ENCODE measurements around the gene SRSF9.
"Not testable (repeated sequence)": the region's sequence is repeated elsewhere in the genome, so short reads cannot be mapped to it uniquely, and the experiment has no call there.

Gene SRSF9

DNA sequence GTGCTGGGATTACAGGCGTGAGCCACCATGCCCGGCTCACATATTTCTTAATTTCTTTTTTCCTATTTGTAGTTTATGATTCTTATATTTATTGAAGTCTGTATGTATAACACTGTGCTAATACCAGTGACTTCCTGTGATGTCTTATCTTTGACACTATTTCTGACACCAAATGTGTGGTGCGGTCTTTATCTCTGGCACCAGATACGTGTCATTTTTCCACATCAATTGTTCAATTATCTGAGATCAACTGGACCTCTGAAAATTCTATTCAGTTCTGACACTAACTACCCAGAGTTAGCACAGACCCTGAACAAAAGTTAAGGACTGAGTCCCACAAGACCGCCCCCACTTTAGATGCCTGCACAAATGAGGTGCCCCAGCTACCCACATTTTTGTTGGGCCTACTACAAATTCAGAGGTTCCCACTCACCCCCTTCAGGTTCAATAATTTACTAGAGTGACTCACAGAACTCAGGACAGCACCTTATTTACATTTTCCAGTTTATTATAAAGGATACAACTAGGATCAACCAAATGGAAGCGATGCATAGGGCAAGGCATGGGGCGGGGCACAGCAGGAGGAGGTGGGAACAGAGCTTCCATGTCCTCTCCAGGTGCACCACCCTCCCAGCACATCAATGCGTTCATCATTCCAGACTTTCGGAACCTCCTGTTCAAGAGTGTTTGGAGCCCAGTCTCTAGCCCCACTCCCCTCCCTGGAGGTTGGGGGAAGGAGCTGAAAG is 11.6 kb upstream of the SRSF9 start:
- no peak for DNase-seq

GRCh38 chr12:120480211-120480610 is 10.7 kb upstream of the SRSF9 start:
- no peak for DNase-seq

DNA sequence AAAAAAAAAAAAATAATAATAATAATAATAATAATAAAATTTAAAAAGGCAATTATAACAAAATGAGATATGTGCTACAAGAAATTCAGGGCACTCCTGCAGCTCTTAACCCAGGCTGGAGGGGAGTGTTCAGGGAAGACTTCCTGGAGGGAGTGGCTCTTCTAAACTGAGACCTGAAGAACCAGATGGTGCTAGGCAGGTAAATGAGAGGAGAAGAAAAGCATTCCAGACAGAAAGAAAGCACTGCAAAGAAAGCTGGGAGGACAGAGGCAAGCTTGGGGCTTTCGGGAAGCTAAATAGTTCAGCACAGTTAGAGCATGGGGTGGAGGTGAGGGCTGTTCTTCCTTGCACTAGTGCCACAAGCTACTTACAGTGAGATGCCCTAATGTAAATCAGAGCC is 9.9 kb upstream of the SRSF9 start:
- DNase-seq = no peak

DNA sequence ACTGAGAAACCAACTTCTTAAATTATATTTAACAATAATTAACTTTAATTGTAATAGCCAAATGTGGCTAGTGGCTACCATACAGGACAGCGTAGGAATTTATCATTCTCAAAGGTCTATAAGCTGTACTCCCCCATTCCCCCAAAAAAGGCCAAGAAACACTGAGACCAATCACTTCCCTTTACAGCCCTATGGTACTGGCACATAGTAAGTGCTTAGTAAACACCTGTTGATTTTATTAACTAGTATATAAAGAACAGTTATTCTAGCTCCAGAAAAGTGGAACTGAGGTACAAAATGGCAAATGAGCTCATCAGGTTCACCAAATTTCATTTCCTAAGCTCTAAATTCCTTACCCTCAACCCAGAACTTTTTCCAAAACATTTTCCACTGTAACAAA is 6.1 kb upstream of the SRSF9 start:
- no peak for DNase-seq

GRCh38 chr12:120474616-120474960 is 5.0 kb upstream of the SRSF9 start:
- DNase-seq = no peak

- no peak for DNase-seq
These were observed 4.5 kb upstream of the SRSF9 start for GRCh38 chr12:120473807-120474615.

DNA sequence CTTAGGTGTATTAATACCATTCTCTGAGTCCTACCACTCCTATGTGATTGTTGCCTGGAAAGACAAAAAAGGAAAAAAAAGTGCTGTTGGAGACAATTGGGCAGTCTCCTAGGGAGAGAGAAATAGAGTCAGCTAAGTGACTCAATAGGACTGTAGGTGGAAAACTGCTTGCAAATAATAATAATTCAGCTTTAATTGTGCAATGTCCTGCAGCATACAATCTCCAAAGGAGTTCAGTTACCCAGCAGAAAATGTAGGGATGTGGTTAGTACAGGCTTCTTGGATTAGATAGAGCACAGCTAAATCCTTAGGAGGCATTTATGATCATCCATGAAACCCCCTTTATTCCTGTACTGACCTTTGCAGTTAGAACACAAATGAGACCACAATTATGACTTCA is 3.0 kb upstream of the SRSF9 start:
- no peak for DNase-seq

DNA sequence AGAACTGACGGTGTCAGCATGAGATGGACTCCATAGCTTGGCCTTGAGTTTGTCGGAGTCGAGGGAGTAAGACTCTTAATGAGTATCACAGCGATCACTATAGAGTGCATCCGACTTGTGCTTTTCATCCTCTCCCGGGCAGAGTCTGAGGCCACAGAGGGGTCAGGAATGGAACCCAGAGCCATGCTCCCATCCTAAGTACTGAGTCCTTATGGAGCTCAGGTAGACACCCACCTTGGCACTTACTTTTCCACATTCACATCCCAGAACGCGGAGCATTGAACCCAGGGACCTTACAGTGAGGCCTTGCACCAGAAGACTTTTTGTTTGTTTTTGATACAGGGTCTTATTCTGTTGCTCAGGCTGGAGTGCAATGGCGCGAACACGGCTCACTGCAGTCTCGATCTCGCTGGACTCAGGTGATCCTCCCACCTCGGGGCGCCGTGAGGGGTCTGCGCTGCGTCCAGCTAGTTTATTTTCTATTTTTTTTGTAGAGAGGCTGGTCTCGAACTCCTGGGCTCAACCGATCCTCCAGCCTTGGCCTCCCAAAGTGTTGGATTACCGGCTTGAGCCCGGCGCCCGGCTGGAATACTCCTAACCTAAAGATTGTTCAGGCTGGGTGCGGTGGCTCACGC is 719 bp upstream of the SRSF9 start:
- peak; percentile 42 for DNase-seq

- DNase-seq = peak; percentile 39
These were observed 613 bp downstream of the SRSF9 start for GRCh38 chr12:120468821-120469449.

- DNase-seq = peak; percentile 43
These were observed 1.2 kb downstream of the SRSF9 start for GRCh38 chr12:120468325-120468820.

DNA sequence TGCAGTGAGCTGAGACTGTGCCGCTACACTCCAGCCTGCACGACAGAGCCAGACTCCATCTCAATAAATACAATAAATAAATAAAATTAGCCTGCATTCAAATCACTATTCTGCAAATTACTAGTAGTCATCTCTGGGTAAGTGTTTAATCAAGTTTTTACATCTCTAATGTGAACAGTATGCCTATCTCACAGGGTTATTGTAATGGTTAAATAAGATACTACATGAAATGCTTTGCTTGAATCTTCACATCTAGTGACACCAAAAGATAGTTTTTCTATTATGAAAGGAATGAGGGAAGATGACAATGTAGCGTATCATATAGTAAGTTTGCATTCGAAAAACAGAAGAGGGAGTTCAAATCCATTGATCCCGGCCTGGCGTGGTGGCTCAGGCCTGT is 2.1 kb downstream of the SRSF9 start:
- no peak for DNase-seq

DNA sequence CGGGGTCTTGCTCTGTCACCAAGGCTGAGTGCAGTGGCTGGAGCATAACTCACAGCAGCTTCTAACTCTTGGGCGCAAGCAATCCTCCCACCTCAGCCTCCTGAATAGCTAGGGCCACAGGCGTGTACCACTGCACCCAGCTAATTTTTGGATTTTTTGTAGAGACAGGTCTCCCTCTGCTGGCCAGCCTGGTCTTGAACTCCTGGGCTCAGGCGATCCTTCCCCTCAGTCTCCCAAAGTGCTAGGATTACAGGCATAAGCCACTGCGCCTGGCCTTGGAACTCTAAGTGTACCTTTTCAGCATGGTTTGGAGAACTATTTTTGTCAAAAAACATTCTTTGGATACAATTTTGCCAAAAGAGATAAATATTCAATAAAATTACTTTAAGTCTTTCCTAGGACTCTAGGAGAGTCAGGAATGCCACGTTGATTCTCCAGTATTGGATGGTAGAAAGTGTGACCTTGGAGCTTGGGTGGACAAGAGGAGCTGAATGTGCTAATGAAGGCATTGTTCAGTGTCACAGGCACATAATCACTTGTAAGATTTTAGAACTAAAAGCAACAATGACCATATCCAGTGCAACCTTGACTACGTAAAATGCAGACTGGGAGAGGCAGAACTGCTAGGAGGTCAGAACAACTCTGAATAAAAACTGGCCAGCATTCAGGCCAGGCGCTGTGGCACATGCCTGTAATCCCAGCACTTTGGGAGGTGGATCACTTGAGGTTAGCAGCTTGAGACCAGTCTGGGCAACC is 2.8 kb downstream of the SRSF9 start:
- peak; percentile 9 for DNase-seq

GRCh38 chr12:120465756-120466155 is 3.8 kb downstream of the SRSF9 start:
- no peak for DNase-seq

GRCh38 chr12:120463712-120464111 is 5.8 kb downstream of the SRSF9 start:
- DNase-seq = no peak

GRCh38 chr12:120462099-120462640 is 7.4 kb downstream of the SRSF9 start:
- DNase-seq = no peak

- no peak for DNase-seq
These were observed 9.4 kb downstream of the SRSF9 start for GRCh38 chr12:120460157-120460556.

GRCh38 chr12:120457133-120457532 is 12.4 kb downstream of the SRSF9 start:
- no peak for DNase-seq

DNA sequence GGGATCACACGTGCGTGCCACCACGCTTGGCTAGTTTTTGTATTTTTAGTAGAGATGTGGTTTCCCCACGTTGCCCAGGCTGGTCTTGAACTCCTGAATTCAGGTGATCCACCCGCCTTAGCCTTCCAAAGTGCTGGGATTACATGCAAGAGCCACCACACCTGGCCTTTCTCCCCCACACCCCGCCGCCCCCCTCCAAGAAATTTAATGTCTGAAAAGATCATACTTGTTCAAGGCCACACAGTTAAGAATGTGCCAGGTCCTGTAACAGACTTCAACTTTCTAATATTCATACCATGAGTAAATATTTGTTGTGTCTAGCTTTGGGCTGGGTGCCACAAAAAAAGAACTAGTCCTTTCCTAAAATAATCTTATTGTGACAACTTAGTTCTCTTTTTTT is 14.2 kb downstream of the SRSF9 start:
- DNase-seq = no peak

DNA sequence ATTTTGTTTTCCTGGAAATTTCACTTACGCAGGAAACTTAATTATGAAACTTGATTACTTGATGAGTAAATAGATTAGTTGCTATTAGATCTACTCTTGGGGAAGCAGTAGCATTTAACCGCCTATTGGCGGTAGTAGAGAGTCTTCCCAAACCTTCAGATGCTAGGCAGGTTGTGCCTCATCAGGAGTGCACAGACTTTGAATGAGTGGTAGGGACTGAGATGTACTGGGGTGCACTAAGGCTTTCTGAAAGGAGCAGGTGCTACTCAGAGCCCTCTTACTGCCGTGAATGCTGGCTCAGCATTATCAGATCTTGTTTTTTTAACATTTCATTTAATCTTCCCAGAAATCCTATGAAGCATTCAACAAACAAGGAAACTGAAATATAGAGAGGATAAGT is 15.6 kb downstream of the SRSF9 start:
- DNase-seq = peak; percentile 10

DNA sequence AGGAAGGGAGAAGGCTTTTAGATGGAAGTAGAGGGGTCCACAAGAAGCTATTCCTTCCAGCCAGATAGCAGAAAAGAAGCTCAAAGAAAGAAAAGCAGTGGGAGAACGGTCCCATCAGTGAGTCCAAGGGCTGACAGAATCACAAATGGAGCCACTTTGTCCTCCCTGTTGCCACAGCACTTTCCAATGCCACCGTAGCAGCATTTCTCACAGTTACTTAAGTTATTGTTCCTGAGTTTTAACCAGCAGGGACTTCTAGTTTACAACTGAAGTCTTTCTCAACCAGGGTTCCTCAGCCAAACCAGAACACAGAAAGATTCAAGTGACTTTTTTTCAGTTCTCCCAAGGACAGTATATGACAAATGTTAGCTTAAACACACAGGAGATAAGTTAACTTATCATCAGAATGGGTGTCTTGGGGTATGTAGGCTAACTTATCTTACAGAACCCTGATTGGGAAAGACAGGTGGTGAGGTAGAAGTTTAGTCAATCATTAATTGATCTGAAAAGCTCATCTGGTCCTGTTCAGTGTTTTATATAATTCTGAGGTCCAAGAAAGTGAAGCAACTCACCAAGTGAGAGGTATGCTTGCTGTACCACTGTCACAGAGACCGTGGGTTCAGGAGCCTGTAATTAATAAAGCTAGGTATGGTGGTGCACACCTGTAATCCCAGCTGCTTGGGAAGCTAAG is 16.3 kb downstream of the SRSF9 start:
- DNase-seq = no peak

DNA sequence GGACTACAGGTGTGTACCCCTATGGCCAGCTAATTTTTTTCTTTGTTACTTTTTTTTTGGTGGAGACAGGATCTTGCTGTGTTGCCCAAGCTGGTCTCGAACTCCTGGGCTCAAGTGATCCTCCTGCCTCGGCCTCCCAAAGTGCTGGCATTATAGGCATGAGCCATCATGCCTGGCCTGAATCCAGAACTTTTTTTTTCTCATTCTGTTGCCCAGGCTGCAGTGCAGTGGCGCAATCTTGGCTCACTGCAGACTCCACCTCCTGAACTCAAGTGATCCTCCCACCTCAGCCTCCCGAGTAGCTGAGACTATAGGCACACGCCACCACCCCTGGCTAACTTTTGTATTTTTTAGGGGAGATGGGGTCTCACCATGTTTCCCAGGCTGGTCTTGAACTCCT is 17.0 kb downstream of the SRSF9 start:
- DNase-seq = not testable (repeated sequence)

- no peak for DNase-seq
These were observed 21.6 kb downstream of the SRSF9 start for GRCh38 chr12:120447992-120448391.
